GM12891 (cell line): Measurements from ENCODE around the gene BICDL1.

Experiments
- DNase-seq: peaks from one replicate; pipeline ENCODE4 v3.0.0; 2011; ENCODE audit warnings: low spot score; ENCODE audit not compliant: insufficient read length
- FAIRE-seq: peaks from 2 replicates; lab custom pipeline; 2011; peaks lifted over from hg19 to GRCh38; lab: Jason Lieb, UNC
- PAX5 ChIP-seq: IDR thresholded peaks from 2 replicates; pipeline ENCODE4 v1.6.1; 2011; ENCODE audit warnings: low read length, moderate library complexity, mild to moderate bottlenecking; ENCODE audit not compliant: insufficient read depth, severe bottlenecking
- POLR2A ChIP-seq: IDR thresholded peaks from 2 replicates; pipeline ENCODE4 v1.6.1; 2011; ENCODE audit warnings: low read depth, low read length, control low read depth
- POLR2AphosphoS5 ChIP-seq: IDR thresholded peaks from 2 replicates; pipeline ENCODE4 v1.6.1; 2011; ENCODE audit warnings: low read depth, low read length, control low read depth
- POU2F2 ChIP-seq: IDR thresholded peaks from 2 replicates; pipeline ENCODE4 v1.6.1; 2011; ENCODE audit warnings: low read depth, mild to moderate bottlenecking, control low read depth, low read length, moderate library complexity
- SPI1 ChIP-seq: IDR thresholded peaks from 2 replicates; pipeline ENCODE4 v1.6.1; 2011; ENCODE audit warnings: low read depth, low read length, control low read depth
- TAF1 ChIP-seq: IDR thresholded peaks from 2 replicates; pipeline ENCODE4 v1.6.1; 2011; ENCODE audit warnings: low read depth, low read length, control low read depth

BICDL1 gene

DNA sequence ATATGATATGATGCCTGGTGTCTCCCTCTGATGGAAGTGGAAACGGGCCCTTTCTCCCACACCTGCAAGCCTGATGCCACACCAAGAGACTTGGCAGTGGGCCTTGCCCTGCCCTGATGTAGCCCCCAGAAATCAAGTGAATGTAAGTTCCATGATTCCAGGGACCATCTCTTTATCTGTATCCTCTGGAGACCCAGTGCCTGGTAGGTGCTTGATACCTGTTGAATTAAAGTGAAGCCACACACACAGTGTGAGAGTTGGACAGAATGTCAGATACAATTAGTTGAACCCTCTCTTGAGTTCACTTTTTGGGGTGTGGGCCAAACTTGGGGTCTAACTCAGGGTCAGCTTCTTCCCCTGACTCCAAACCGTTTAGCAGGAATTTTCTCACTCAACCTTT lies 132.3 kb downstream of the BICDL1 start:
- peak; percentile 51 for FAIRE-seq

DNA sequence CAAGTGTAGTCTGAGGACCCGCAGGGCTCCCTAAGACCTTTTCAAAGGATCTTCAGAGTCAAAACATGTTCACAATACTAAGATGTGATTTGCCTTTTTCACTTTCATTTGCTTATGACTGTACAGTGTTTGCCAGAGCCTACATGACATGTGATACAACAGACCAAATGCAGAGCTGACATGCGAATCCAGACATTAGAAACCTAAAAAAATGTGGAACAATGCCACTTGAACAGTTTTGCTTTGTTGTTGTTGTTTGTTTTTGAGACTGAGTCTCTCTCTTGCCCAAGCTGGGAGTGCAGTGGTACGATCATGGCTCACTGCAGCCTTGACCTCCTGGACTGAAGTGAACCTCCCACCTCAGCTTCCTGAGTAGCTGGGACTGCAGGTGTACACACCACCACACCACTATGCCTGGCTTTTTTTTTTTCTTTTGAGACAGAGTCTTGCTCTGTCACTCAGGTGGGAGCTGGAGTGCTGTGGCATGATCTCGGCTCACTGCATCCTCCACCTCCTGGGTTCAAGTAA lies 132.8 kb downstream of the BICDL1 start:
- TF ChIP-seq POLR2A: no peak
- no peak for TF ChIP-seq POLR2AphosphoS5
- TF ChIP-seq SPI1: no peak
- TF ChIP-seq POU2F2: no peak
- no peak for TF ChIP-seq TAF1
- no peak for TF ChIP-seq PAX5
- FAIRE-seq (peak; percentile 86), DNase-seq (no peak)

More for the DNA sequence above, 132.3 kb downstream of the BICDL1 start:
- TF ChIP-seq PAX5 (no peak), POLR2AphosphoS5 (no peak), TAF1 (no peak), SPI1 (no peak), POLR2A (no peak; the same call in none of the 2 replicates), POU2F2 (no peak)
- no peak for DNase-seq

DNA sequence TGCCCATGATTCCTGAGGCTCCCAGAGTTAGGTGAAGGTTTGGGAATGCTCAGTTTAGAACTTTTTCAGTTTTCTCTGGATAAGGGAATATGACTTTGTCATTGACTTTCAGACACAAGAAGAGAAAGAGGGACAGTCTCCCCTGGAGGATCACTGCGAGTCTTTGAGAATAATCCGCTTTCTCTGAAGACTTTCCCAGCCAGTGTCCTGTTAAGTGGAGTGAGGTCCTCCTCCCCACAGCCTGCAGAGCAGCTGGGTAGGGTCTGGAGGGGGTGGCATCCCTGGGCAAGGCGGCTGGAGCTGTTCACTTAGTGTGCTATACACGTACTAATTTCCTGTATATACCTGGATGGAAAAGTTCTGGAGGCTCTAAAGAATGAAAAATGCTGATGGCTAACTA lies 136.0 kb downstream of the BICDL1 start:
- DNase-seq (no peak), FAIRE-seq (no peak)
- TF ChIP-seq SPI1 (no peak), POLR2A (no peak), POU2F2 (no peak), POLR2AphosphoS5 (no peak), PAX5 (no peak), TAF1 (no peak)

DNA sequence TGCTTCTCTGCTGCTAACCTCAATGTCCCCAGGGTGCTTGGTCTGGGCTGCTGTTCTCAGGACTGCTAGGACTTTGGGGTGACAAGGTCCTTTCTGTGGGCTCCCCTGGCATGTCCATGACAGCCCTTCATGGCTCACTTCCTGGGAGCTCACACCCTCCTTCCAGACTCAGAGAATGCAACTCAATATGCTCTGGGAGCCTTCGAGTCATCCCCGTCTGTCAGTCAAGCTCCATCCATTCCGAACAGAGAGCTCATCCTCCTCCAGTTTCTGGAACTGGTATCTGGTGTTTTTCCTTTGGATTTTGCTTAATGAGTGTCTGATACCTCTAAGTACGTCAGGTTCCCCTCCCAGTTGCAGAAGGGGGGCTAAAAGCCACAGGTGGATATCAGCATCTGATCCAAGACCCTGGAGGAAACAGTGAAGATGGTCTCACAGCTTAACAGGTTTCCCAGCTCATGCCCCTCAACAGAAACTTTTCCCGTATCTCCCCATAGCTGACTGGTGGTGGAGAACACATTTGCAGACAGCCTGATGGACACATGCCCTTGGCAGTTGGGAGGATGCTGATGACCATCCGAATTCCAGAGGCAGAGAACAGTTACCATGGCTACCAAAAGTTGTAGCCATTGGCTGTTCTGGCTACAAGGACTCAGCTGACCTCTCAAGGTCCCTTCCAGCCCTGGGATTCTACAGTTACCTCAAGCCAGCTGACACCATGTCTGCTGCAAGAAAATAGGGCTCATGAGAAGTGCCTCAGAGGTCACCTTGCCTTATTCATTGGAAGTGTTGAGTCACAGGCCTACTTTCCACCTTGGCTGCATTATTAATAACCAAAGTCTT lies 137.0 kb downstream of the BICDL1 start:
- peak; percentile 9 for FAIRE-seq

DNA sequence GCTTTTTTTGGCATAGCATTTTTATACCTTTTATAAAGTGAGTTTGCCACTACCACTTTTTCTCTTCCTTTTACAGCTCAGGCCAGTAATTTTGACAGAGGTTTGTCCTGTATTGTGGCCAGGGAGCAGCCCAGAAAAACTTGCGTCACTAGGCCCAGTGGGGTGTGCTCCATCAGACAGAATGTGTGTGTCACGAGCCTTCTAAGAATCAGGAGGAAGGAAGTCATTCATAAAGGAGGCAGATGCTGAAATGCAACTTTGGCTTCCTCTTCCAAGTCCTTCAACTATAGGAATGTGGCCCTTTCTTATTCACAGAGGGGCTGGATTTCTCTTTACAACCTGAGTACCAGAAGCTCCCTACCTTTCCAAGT lies 137.6 kb downstream of the BICDL1 start:
- DNase-seq: no peak
- TF ChIP-seq SPI1: no peak
- TF ChIP-seq PAX5: no peak
- TF ChIP-seq POU2F2: no peak
- TF ChIP-seq POLR2AphosphoS5: no peak
- no peak for TF ChIP-seq POLR2A
- no peak for TF ChIP-seq TAF1
- no peak for FAIRE-seq

More for the DNA sequence above, 137.0 kb downstream of the BICDL1 start:
- no peak for DNase-seq
- TF ChIP-seq TAF1: no peak
- TF ChIP-seq PAX5: no peak
- TF ChIP-seq SPI1: no peak
- TF ChIP-seq POLR2AphosphoS5: peak; percentile 66
- no peak for TF ChIP-seq POU2F2
- no peak for TF ChIP-seq POLR2A

DNA sequence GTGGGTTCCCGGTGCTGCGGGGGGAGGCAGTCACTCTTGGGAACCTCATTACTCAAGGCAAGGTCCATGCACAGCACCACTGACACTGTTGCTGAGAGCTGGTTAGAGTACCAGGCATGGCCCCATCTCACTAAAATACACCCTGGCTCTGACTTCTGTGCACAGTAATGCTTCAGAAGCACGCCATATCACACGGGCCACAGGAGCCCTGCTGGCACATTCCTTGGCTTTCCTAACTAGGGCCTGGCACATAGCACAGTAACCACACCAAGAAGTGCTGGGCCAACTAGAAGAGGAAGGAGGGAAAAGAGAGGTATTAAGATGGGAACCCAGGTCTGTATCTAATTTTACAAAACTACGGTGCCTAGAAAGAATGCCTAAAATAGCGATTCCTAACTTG lies 141.0 kb downstream of the BICDL1 start:
- FAIRE-seq: no peak
- TF ChIP-seq PAX5 (no peak), SPI1 (no peak), POLR2A (no peak), POLR2AphosphoS5 (no peak), POU2F2 (no peak), TAF1 (no peak)
- DNase-seq: no peak

DNA sequence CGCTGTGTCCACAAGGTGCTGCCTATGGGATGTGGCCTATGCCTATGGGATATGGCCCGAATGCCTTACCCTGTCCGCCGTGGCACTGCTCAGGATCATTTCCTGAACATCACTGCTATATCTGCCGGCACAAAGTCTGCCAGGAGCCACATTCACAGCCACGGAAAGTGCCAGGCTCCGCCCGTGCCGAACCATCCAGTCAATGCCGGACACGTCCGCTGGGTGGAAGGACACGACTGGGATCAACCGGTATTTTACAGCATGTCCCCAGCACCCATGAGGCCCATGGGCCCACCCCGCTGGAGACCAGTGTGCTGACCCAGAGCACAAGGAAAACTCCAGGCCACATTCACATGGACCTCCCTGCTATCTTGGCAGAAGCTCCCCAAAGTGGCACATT lies 142.1 kb downstream of the BICDL1 start:
- TF ChIP-seq TAF1 (no peak), POLR2AphosphoS5 (no peak), SPI1 (no peak), POU2F2 (no peak), POLR2A (no peak), PAX5 (no peak)
- DNase-seq (no peak), FAIRE-seq (no peak)

DNA sequence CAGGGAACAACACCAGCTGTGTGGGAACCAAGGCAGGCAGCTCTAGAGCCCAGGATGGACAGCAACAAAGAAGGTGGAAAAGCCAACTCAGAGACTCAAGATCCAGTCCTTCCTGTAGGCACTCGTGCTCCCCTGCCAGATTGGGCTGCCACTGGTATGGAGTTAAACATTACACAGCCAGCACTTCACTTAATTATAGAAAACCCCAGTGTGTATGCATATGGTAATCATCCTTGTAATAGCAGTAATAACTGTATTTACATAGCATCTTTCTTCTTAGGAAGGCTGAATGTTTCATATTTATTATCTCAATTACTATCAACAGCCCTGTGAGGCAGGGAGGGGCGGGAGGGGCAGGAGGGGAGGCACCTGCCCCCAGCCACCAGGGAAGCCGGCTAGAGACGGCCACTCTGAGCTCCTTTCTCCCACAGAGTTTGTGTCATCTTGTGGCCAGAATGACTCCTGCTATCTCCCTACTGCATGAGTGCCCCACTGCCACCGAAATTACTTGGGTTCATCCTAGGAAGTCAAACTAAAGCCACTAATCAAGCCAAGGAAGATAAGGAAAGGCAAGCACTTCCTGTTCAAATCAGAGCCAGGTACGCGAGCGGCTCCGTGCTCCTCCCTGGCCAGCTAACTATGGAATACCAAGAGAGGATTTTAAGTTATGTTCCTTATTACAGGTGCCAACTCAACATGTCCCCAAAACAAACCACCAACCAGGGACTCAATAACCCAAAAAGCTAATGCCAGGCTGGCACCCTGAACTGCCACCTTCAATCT lies 143.2 kb downstream of the BICDL1 start:
- DNase-seq (no peak), FAIRE-seq (no peak)
- TF ChIP-seq POLR2A: no peak
- no peak for TF ChIP-seq POU2F2

DNA sequence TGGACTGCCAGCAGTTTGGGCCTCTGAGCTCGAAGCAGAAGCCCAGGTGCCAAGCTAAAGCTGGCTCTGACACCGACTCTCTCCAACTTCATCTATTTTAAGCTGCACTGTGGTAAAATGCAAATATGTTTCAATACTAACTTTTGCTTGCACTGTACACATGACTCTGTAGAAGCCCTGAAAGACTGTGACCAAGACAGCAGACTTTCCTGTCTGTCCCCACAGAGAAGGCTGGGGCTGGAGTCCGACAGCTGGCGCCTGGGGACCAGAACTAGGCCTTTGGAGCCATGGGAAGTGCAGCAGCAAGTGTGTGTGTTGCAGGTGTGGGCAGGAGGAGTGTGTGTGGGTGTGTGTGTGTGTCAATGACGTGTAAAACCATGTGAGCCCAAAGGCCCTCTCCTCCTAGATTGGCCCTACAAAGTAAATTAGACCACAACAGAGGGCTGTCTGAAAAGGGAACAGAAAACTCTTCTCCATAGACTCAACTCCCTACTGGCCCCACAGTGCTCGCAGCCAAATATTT lies 143.9 kb downstream of the BICDL1 start:
- peak; percentile 95 for FAIRE-seq
- peak; percentile 68 for DNase-seq
- TF ChIP-seq POU2F2: peak; percentile 89
- TF ChIP-seq POLR2AphosphoS5: no peak; the same call in 1 of the 2 replicates
- TF ChIP-seq TAF1: no peak
- peak; percentile 53 for TF ChIP-seq PAX5
- TF ChIP-seq SPI1: peak; percentile 81
- TF ChIP-seq POLR2A: peak; percentile 54
